ENCODE results near the gene CDK17.

DNA sequence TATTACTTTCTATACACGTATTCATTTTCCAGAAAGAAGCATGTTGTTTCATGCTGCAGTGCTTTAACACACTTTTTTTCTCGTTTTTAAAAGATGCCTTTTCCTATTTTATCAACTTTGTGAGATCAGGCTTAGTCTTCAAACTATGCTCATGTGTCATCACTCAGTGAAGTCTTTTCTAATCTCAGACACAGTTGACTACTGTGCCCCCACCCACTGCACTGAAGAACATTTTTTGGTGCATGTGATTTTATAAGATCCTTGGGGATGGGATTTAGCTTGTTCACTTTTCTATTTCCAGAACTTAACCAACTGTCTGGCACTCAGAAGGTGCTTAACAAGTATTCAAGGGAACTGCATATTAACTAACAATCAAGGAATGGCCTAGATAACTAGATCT, 85.5 kb downstream of the CDK17 start:
- TF ChIP-seq REST (IDR thresholded peaks at IDR 0.05; ENCODE audit: insufficient read depth in 1 of 2, low read depth in 2 of 2, low read length in 2 of 2) = no peak
- TF ChIP-seq SIN3A (IDR thresholded peaks at IDR 0.05; ENCODE audit: borderline replicate concordance, insufficient read depth, low read length) = no peak
